ENCODE results near the gene MKI67. TPM values are rescaled to one million over a fixed set of nuclear protein-coding genes. Genes with fewer than 3 reads are reported as not detected.

The MKI67 gene
- total and polyA plus RNA-seq, 9 of the 15 experiments (the other 6 are each of a cell fraction or from before 2014, with no cell fraction given): 11.8 to 86.5 (median 36.0) TPM

DNA sequence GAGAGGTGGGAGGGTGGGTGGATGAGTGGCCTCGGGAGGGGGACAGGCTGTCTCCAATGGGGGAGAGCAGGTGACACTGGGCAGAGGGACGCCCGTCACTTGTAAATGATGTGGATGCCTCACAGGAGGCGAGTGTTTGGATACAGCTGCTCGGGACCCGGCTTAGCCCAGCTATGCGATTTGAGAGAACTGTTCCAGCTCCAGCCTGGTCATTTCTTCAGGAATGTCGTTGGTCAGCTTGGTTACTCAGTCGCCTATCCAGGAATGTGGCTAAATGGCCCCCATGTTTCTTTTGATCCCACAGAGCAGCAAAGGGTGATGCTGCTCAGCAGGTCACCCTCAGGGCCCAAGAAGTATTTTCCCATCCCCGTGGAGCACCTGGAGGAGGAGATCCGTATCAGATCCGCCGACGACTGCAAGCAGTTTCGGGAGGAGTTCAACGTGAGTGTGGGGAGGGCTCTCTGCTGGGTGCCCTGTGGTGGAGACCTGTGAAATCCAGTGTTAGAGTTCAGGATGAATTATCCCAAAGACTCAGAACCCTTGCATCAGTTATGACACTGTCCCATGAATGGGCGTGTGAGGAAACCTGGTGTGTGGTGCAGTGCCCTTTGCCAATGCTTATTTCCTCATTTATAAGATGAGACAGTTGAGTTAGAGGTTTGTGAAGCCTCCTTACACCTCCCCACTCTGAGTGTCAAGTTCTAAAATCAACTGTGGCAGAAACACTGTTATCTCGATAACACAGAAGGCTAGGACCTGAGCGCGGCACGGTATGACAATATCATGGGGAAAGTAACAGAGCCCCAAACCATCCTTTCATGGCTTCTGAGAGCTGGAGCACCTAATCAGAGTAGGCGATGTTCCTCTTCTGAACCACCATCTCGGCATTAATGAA lies 76.8 kb downstream of the MKI67 start (continued):
- TF ChIP-seq, protein P1, sequence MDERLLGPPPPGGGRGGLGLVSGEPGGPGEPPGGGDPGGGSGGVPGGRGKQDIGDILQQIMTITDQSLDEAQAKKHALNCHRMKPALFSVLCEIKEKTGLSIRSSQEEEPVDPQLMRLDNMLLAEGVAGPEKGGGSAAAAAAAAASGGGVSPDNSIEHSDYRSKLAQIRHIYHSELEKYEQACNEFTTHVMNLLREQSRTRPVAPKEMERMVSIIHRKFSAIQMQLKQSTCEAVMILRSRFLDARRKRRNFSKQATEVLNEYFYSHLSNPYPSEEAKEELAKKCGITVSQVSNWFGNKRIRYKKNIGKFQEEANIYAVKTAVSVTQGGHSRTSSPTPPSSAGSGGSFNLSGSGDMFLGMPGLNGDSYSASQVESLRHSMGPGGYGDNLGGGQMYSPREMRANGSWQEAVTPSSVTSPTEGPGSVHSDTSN (CRISPR knock-in tag; IDR thresholded peaks at IDR 0.05; ENCODE audit: low read depth): no peak
- TF ChIP-seq, protein P1 (tag; conservative IDR thresholded peaks at IDR 0.05; ENCODE audit: low read depth): no peak
- no peak for TF ChIP-seq NONO (IDR thresholded peaks at IDR 0.05; ENCODE audit: low read depth in 2 of 2, low read length in 1 of 2)
- TF ChIP-seq, protein P2, sequence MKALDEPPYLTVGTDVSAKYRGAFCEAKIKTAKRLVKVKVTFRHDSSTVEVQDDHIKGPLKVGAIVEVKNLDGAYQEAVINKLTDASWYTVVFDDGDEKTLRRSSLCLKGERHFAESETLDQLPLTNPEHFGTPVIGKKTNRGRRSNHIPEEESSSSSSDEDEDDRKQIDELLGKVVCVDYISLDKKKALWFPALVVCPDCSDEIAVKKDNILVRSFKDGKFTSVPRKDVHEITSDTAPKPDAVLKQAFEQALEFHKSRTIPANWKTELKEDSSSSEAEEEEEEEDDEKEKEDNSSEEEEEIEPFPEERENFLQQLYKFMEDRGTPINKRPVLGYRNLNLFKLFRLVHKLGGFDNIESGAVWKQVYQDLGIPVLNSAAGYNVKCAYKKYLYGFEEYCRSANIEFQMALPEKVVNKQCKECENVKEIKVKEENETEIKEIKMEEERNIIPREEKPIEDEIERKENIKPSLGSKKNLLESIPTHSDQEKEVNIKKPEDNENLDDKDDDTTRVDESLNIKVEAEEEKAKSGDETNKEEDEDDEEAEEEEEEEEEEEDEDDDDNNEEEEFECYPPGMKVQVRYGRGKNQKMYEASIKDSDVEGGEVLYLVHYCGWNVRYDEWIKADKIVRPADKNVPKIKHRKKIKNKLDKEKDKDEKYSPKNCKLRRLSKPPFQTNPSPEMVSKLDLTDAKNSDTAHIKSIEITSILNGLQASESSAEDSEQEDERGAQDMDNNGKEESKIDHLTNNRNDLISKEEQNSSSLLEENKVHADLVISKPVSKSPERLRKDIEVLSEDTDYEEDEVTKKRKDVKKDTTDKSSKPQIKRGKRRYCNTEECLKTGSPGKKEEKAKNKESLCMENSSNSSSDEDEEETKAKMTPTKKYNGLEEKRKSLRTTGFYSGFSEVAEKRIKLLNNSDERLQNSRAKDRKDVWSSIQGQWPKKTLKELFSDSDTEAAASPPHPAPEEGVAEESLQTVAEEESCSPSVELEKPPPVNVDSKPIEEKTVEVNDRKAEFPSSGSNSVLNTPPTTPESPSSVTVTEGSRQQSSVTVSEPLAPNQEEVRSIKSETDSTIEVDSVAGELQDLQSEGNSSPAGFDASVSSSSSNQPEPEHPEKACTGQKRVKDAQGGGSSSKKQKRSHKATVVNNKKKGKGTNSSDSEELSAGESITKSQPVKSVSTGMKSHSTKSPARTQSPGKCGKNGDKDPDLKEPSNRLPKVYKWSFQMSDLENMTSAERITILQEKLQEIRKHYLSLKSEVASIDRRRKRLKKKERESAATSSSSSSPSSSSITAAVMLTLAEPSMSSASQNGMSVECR (CRISPR knock-in tag; IDR thresholded peaks at IDR 0.05): no peak
- TF ChIP-seq, protein P3, sequence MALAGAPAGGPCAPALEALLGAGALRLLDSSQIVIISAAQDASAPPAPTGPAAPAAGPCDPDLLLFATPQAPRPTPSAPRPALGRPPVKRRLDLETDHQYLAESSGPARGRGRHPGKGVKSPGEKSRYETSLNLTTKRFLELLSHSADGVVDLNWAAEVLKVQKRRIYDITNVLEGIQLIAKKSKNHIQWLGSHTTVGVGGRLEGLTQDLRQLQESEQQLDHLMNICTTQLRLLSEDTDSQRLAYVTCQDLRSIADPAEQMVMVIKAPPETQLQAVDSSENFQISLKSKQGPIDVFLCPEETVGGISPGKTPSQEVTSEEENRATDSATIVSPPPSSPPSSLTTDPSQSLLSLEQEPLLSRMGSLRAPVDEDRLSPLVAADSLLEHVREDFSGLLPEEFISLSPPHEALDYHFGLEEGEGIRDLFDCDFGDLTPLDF (CRISPR knock-in tag; IDR thresholded peaks at IDR 0.05): no peak
- TF ChIP-seq, protein P4, sequence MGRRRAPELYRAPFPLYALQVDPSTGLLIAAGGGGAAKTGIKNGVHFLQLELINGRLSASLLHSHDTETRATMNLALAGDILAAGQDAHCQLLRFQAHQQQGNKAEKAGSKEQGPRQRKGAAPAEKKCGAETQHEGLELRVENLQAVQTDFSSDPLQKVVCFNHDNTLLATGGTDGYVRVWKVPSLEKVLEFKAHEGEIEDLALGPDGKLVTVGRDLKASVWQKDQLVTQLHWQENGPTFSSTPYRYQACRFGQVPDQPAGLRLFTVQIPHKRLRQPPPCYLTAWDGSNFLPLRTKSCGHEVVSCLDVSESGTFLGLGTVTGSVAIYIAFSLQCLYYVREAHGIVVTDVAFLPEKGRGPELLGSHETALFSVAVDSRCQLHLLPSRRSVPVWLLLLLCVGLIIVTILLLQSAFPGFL (CRISPR knock-in tag; IDR thresholded peaks at IDR 0.05): no peak
- TF ChIP-seq, protein P5, sequence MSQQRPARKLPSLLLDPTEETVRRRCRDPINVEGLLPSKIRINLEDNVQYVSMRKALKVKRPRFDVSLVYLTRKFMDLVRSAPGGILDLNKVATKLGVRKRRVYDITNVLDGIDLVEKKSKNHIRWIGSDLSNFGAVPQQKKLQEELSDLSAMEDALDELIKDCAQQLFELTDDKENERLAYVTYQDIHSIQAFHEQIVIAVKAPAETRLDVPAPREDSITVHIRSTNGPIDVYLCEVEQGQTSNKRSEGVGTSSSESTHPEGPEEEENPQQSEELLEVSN (IDR thresholded peaks at IDR 0.05; ENCODE audit: borderline replicate concordance in 1 of 2, extremely low read depth in 1 of 2, insufficient read depth in 1 of 2, insufficient read length in 1 of 2, low read depth in 1 of 2, low read length in 1 of 2, poor library complexity in 1 of 2, severe bottlenecking in 1 of 2): no peak

Data from K562 (cell line).